ENCODE measurements around the gene NAPA. TPM values are rescaled to one million over a fixed set of nuclear protein-coding genes. Genes with fewer than 3 reads are reported as not detected.
A peak's percentile ranks its signal among the peaks of the same experiment; 100 is the strongest.

Gene NAPA
- total and polyA plus RNA-seq, 10 donors, result 51.3 to 171 (median 89.8) TPM

- peaks cover 0 to 44% (median 6%) of the 10 kb centered on the region in 7 donors for H3K27me3 ChIP-seq (replicated peaks in 1 of 7)
- H3K9me3 ChIP-seq, result no peaks in the 10 kb centered on the region
- peaks cover 0 to 25% (median 18%) of the 10 kb centered on the region in 6 donors for H3K4me1 ChIP-seq
- no peaks in the 10 kb centered on the region for H3K36me3 ChIP-seq
- 78 to 89% (median 80%) methylated on average over 3 of the region's 3 CpGs for WGBS, 5 donors
- no peak overlapping the region for H3K27ac ChIP-seq
- intact Hi-C loops (cut with DNase I; ENCODE audit: low total_unique reads), result no loop called here
- H3K4me3 ChIP-seq, result no peak overlapping the region
- no peak for TF ChIP-seq CTCF (IDR thresholded peaks at IDR 0.05 in 8 of 11, conservative IDR thresholded peaks at IDR 0.05 in 3 of 11)
- DNase-seq, result no peak
These were observed 11.9 kb upstream of the NAPA start for GRCh38 chr19:47526798-47527197.

GRCh38 chr19:47523473-47523872 lies 8.6 kb upstream of the NAPA start:
- DNase-seq, result no peak
- Histone ChIP-seq H3K27me3 (replicated peaks in 1 of 7) (peaks cover 0 to 61% (median 9%) of the 10 kb centered on the region in 7 donors), H3K36me3 (no peaks in the 10 kb centered on the region), H3K27ac (peak overlapping the region in 5 of 8 donors; percentile 13 to 67 (median 46)), H3K4me3 (no peak overlapping the region), H3K4me1 (peaks cover 2 to 45% (median 25%) of the 10 kb centered on the region in 6 donors), H3K9me3 (no peaks in the 10 kb centered on the region)
- WGBS, 5 donors, result 29 to 44% (median 37%) methylated on average over 7 of the region's 7 CpGs
- intact Hi-C loops (cut with DNase I; ENCODE audit: low total_unique reads), result no loop called here
- peak in 2 of 3 donors; percentile 45 to 47 for TF ChIP-seq POLR2AphosphoS5 (IDR thresholded peaks at IDR 0.05)
- no peak for TF ChIP-seq CTCF (IDR thresholded peaks at IDR 0.05 in 8 of 11, conservative IDR thresholded peaks at IDR 0.05 in 3 of 11)
- no peak for TF ChIP-seq POLR2A (IDR thresholded peaks at IDR 0.05)

- Histone ChIP-seq H3K36me3 (no peaks in the 10 kb centered on the region), H3K4me1 (peaks cover 5 to 64% (median 32%) of the 10 kb centered on the region in 6 donors), H3K27ac (peak overlapping the region in 5 of 8 donors; percentile 36 to 67 (median 59)), H3K4me3 (no peak overlapping the region), H3K27me3 (replicated peaks in 1 of 7) (peaks cover 0 to 61% (median 9%) of the 10 kb centered on the region in 7 donors), H3K9me3 (no peaks in the 10 kb centered on the region)
- intact Hi-C loops (cut with DNase I; ENCODE audit: low total_unique reads), result no loop called here
- TF ChIP-seq POLR2A (IDR thresholded peaks at IDR 0.05), result no peak
- TF ChIP-seq POLR2AphosphoS5 (IDR thresholded peaks at IDR 0.05), result peak in 2 of 3 donors; percentile 14 to 65
- WGBS, 5 donors, result 33 to 54% (median 45%) methylated on average over 18 to 20 of the region's 20 CpGs
- no peak for DNase-seq
These were observed 6.8 kb upstream of the NAPA start for GRCh38 chr19:47521473-47522180.

GRCh38 chr19:47520839-47521238 lies 6.0 kb upstream of the NAPA start:
- intact Hi-C loops (cut with DNase I; ENCODE audit: low total_unique reads), result no loop called here

More at GRCh38 chr19:47520839-47521238, 6.0 kb upstream of the NAPA start:
- no peak overlapping the region for H3K4me3 ChIP-seq
- H3K27ac ChIP-seq, result peak overlapping the region in 3 of 8 donors; percentile 57 to 67 (median 64)
- H3K36me3 ChIP-seq, result no peaks in the 10 kb centered on the region
- DNase-seq, result no peak
- no peaks in the 10 kb centered on the region for H3K9me3 ChIP-seq
- peaks cover 9 to 72% (median 38%) of the 10 kb centered on the region in 6 donors for H3K4me1 ChIP-seq
- H3K27me3 ChIP-seq (replicated peaks in 1 of 7), result peaks cover 0 to 57% (median 9%) of the 10 kb centered on the region in 7 donors
- no peak for TF ChIP-seq POLR2AphosphoS5 (IDR thresholded peaks at IDR 0.05)
- TF ChIP-seq POLR2A (IDR thresholded peaks at IDR 0.05), result no peak
- TF ChIP-seq CTCF (IDR thresholded peaks at IDR 0.05 in 8 of 11, conservative IDR thresholded peaks at IDR 0.05 in 3 of 11), result no peak
- 76 to 98% (median 82%) methylated on average over 3 to 6 of the region's 6 CpGs for WGBS, 5 donors

Data from spleen (tissue), 11 donors.